HG03432 (cell line): ENCODE measurements around the gene CDK11B.
"Not testable (repeated sequence)": the region's sequence is repeated elsewhere in the genome, so short reads cannot be mapped to it uniquely, and the experiment has no call there.

Experiments used
- ATAC-seq: cut with Tn5 transposase; IDR thresholded peaks from one replicate; pipeline ENCODE4 v1.9.1; 2021; ENCODE audit warnings: mild to moderate bottlenecking, moderate library complexity; ENCODE audit not compliant: unreplicated experiment

The CDK11B gene

DNA sequence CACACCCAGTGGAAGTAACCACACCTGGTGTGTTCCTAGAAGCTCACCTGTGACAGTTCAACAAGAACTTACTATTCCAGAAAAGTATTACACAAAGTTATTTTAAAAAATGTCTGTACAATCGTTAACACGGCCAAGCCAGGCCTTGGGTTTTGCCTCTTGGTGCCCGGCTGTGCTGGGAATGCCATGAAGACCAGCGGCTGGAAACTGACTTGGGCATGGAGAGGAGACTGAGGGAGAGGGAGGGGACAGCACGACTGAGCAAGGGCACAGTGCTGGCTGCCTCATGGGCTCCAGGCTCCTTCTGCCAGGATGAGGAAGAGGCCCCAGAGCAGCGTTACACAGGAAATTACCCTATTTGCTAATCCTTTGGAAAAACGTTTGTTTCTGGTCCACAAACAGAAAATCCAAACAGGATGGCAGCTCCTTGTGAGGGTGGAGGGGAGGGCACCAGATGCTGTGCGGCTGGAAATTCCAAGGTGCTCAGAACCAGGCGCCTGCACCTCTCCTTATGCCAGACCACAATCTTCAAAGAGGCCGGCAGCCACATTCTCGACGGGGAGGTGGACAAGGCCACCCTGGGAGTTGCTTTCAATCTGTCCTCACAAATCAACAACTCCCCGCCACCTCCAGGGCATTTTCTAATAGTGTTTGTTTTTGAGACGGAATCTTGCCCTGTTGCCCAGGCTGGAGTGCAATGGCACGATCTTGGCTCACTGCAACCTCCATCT is 4.2 kb upstream of the CDK11B start:
- not testable (repeated sequence) for ATAC-seq

DNA sequence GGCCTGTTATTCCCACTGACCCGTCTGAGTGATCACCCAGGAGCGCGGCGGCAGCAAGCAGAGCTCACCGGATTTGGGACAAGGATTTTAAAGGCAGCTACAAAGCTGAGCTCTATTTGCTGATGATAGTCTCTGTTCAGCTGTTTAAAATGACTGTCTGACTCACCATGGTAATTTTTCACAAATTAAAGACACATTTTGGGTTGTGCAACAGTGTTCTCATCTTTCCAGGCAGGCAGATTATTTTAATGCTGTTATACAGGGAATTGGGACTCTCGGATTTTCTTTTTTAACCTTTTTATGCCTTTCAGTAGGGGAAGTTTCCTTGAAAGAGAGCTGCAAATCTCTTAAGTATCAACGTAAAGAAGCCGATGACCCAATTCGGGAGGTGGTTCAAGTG is 3.6 kb upstream of the CDK11B start:
- ATAC-seq = not testable (repeated sequence)

DNA sequence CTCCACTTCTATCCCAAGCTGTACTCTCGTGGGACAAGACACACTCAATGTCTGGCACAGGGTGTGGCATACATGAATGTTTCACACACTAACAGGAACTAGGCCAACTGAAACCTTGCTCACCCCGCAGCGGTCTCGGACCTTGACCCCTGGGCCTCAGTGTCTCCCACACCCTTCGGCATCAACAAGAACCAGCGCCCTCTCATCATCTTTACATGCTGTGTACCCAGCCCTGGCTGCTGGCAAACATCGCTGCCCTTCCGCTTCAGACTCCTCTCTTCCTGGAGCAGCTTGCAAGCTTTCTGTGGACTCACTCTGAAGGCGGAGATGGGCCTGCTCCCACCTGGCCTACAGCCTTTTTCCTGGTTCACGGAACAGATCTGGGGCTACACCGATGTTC is 10.5 kb downstream of the CDK11B start:
- ATAC-seq = not testable (repeated sequence)

DNA sequence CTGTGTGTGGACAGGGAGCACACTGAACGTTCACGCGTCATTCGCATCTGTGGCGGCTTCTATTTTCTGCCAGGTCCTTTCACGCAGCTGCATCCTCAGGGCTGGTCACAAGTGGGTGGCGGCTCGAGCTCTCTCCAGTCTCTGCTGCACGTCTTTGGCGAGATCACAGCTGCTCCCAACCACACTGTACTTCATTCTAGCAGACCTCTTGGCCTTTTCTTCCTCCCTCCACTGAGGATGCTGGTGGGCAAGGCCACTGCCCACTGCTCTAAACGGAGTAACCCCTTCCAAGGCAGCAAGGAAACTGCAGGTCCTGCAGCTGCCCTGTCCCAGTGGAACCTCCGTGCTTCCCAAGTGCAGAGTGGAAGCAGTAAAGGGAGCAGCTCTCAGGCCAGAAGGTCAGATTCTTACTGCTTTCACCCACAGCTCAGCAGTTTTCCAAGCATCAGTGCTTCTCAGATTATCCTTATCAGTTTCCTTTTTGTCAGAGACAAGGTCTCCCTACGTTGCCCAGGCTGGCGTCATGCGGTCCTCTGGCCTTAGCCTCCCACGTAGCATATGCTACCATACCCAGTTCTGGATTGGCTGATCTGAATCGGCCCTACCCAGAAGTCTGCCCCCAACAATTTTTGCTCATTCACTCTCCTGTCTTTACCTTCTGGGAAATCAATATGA is 11.1 kb downstream of the CDK11B start:
- not testable (repeated sequence) for ATAC-seq

DNA sequence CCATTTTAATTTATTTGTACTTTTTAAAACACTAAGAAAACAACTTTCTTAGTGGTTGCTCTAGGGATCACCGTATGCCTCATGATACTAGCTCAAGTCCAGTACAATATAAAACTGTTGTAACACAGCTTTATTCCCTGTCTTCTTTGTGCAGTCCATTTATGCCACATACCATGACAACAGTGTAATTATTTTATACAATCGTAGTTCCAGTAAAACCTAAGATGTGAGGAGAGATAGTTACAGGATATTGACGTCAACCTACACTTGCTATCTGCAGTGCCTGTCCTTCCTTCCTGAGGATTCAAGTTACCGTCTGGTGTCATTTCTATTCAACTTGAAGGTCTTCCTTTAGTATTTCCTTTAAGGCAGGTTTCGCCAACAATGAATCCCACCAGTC is 12.5 kb downstream of the CDK11B start:
- not testable (repeated sequence) for ATAC-seq

GRCh38 chr1:1640711-1641461 is 17.9 kb downstream of the CDK11B start:
- not testable (repeated sequence) for ATAC-seq

GRCh38 chr1:1640081-1640480 is 18.7 kb downstream of the CDK11B start:
- ATAC-seq = not testable (repeated sequence)

- not testable (repeated sequence) for ATAC-seq
These were observed 19.4 kb downstream of the CDK11B start for GRCh38 chr1:1639368-1639767.

GRCh38 chr1:1638528-1638927 is 20.3 kb downstream of the CDK11B start:
- ATAC-seq = not testable (repeated sequence)

GRCh38 chr1:1637479-1637875 is 21.3 kb downstream of the CDK11B start:
- not testable (repeated sequence) for ATAC-seq

DNA sequence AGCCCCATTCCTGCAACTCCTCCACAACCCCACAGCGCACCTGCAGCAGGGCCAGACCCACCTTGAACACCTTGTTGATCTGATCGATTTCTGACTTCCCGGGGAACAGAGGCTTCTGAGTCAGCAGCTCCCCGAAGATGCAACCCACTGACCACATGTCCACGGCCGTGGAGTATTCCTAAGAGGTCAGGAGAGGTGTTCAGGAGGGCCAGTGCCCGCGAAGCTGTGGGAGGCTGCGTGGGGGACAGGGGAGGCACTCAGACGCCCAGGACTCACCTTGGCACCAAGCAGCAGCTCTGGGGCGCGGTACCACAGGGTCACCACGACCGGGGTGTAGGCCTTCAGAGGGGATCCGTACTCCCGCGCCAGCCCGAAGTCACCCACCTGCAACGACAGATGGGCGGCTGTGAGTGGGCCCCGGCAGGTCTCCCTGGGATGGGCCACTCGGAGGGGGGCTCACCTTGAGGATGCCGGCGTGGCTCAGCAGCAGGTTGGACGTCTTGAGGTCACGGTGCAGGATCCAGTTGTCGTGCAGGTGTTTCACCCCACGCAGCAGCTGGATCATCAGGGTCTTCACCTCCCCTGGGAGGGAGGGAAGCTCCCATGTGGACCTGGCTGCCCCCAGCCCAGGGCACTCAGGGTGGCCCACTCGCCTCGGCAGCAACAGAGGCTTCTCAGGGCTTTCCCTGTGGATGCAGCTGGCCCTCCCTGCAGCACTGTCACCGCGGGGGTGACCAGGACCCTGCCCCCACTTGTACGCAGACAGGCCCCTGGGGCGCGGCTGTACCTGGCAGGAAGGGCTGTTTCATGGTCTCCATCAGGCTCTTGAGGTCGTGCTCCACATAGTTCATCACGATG is 22.0 kb downstream of the CDK11B start:
- ATAC-seq = not testable (repeated sequence)

GRCh38 chr1:1634613-1635012 is 24.2 kb downstream of the CDK11B start:
- not testable (repeated sequence) for ATAC-seq

GRCh38 chr1:1633409-1633808 is 25.4 kb downstream of the CDK11B start:
- not testable (repeated sequence) for ATAC-seq

GRCh38 chr1:1631782-1632420 is 26.9 kb downstream of the CDK11B start, which contains the start of gene MMP23B:
Gene MMP23B, plus strand, starts transcription at chr1:1632173. Its CDS starts 46 bp downstream, at chr1:1632219.
- no peak for ATAC-seq

- no peak for ATAC-seq
These were observed 27.6 kb downstream of the CDK11B start for GRCh38 chr1:1630965-1631781.

DNA sequence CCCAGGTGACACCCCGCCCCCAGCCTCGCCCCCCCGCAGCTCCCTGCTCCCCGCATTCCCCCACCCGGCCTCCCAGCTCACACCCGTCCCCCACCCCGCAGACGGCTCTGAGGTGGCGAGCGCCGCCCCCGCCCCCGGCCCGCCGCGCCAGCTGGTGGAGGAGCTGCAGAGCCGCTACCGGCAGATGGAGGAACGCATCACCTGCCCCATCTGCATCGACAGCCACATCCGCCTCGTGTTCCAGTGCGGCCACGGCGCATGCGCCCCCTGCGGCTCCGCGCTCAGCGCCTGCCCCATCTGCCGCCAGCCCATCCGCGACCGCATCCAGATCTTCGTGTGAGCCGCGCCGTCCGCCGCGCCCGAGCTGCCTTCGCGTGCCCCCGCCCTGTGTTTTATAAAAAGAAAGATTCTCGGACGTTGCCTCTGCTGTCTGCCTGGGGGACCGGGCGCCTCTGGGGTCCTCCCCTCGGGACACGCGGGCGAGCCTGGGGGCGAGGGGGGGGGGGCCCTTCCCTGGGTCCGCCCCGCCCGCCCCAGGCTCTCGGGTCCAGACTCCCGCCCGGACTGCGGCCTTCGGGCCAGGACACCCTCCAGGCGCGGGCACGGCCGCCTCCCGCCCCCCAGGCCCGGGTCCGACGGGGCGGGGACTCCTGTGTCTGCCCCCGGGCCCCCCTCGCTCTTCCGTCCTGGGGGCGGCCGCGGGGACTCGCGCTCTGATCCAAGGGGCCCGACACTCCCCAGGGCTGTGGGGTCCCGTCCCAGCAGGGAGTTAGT is 28.4 kb downstream of the CDK11B start:
- peak; percentile 66 for ATAC-seq

- ATAC-seq = no peak
These were observed 29.2 kb downstream of the CDK11B start for GRCh38 chr1:1629430-1630190.
